DMS153 (cell line): ENCODE measurements around the gene ERBB2.

Source experiments
- DNase-seq: peaks from one replicate; lab custom pipeline; 2025; lab: John Stamatoyannopoulos, UW

The ERBB2 gene

DNA sequence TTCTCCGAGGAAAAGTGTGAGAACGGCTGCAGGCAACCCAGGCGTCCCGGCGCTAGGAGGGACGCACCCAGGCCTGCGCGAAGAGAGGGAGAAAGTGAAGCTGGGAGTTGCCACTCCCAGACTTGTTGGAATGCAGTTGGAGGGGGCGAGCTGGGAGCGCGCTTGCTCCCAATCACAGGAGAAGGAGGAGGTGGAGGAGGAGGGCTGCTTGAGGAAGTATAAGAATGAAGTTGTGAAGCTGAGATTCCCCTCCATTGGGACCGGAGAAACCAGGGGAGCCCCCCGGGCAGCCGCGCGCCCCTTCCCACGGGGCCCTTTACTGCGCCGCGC is at the start of gene ERBB2:
ERBB2 (plus strand) TSS at position 247 of the 330 bp plus-strand sequence. CDS start 175 bp downstream, outside the sequence.
- no peak for DNase-seq

DNA sequence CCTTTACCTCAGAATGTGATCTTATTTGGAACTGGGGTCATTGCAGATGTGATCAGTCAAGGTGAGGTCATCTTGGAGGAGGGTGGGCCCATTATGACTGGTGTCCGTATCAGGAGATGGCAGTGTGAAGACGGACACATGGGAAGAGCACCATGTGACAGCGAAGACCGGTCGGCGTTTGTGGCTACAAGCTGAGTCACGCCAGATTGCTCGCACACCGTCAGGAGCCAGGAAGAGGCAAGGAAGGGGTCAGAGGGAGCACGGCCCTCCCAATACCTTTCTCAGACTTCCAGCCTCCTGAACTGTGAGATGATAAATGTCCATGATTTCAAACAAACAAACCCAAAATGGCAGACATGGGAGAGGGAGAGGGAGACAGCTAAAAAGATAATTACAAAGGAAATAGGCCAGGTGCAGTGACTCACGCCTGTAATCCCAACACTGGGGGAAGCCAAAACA is 49.7 kb upstream of the ERBB2 start:
- no peak for DNase-seq

DNA sequence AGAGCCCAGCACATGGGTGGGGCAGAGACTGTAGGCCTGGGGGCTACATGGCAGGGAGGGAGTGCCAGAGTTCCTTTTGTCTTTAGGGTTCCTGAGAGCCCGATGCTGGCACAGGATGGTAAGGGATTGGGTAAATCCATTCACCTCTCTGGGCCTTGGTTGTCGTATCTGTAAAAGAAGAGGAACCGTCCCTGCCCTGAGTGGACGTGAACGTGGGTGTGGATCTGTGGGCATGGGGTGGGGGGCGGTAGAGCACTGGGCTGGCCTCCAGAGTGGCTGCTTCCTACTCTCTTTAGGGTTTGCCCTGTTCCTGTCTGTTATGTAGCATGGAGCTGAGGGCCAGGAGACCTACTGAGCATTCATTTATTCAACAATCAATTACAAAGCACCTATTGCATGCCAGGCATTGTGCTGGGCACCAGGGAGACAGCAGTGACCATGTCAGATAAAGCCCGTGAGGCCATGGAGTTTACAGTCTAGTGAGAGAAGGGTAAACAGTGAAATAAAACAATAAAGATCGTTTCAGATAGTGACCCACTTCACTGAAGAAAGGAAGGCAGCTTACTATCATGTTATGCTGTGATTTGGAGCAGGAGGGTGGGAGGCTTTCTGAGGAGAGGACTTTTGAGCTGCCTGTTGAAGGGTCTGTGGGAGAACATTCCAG is 47.8 kb upstream of the ERBB2 start:
- no peak for DNase-seq

DNA sequence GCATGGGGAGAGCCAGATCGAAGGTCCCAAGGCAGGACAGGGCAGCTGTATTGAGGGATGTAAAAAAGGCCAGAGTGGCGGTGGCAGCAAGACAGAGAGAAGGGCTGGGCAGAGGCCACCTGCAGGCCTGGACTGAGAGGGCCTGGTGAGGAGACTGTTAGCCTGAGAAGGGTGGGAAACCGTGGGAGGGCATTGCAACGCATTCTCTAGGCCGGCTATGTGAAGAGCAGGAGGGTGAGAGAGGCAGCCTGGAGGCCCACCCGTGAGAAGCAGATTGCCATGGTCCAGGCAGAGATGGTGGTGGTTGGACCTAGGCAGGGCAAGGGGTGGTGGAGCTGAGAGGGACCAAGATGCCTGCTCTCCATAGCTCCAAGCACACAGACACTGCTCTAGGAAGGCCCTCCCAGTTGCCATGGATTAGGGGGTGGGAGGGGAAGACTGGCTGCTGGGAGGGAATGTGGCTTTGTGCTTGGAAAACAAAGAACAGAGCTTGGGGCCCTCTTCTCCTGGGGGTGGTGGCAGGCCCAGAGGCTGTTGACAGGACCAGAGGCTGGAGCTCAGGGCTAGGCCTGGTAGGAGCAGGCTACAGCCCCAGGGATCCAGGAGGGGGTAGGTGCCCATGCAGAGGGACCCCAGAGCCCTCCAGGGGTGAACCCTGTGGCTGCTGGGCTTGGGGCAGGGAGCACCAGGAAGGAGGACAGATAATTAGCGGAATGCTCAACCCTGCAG is 47.1 kb upstream of the ERBB2 start:
- DNase-seq = no peak

DNA sequence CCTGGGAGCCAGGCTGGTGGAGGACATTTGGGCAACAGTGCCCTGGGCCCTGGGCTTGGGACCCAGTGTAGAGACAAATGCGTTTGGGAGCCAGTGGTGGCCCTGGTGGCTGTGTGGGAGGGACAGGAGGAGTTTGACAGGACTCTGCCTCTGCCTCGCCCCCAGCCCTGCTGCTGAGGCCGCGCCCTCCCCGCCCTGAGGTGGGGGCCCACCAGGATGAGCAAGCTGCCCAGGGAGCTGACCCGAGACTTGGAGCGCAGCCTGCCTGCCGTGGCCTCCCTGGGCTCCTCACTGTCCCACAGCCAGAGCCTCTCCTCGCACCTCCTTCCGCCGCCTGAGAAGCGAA is 46.6 kb upstream of the ERBB2 start:
- DNase-seq = no peak

DNA sequence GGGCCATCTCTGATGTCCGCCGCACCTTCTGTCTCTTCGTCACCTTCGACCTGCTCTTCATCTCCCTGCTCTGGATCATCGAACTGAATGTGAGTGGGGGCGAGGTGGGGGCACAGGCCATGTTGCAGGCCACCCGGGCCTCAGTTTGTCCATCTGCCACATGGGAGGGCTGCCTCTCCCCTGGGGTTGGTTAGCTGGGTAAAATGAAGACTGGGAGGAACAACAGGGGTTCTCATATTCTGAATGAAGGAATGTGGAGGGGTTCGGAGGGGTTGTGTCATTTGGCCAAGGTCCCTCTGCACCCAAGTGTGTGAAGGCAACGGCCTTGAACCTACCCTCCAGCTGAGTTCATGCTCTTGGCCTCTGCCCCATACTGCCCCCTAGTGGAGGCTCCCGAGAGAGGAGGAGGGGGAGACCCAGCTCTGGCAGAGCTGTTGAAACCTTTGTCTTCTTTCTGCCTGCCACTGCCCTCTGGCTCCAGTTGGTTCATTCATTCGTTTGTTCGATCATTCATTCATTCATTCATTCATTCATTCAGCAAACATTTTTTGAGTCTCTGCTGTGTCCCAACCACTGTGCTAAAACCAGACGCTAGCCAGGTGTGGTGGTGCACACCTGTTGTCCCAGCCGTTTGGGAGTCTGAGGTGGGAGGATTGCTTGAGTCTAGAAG is 46.1 kb upstream of the ERBB2 start:
- peak; percentile 16 for DNase-seq

DNA sequence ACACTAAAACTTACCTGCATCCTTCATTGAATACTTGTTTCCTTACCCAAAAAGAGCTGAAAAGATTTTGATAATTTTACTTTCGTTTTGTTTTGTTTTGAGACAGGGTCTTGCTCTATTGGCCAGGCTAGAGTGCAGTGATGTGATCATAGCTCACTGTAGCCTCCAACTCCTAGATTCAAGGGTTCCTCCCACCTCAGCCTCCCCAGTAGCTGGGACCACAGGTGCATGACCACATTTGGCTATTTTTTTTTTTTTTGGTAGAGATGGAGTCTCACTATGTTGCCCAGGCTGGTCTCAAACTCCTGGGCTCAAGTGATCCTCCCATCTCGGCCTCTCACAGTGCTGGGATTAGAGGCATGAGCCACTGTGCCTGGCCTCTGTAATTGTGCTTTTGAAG is 44.8 kb upstream of the ERBB2 start:
- no peak for DNase-seq

DNA sequence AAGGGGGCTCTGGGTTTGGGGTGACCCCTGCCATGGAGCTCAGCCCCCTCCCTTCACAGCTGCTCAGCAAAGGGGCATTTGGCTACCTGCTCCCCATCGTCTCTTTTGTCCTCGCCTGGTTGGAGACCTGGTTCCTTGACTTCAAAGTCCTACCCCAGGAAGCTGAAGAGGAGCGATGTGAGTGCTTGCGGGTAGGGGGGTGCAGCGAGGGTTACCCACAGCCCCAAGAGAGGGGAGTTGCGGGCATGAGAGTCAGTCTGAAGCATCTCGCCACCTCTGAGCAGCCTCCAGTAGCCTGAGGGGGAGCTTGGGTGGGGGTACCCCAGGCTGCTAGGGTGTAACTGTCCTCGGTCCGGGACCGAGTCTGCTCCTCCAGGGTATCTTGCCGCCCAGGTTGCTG is 41.5 kb upstream of the ERBB2 start:
- DNase-seq = no peak

DNA sequence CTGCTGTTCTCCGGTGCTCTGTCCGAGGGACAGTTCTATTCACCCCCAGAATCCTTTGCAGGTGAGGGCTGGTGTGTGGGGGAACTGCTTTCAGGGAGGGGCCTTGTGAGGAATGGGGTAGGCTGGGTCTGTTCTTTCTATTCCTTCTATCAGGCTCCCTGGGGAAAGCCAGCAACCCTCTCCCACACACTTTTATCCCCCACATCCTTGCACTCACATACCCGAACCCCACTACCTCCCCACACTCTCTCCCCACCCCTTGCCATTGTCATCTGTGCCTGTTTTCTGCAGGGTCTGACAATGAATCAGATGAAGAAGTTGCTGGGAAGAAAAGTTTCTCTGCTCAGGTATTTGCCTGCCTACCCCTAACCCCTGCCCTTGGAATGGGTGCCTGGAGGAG is 41.1 kb upstream of the ERBB2 start:
- no peak for DNase-seq

DNA sequence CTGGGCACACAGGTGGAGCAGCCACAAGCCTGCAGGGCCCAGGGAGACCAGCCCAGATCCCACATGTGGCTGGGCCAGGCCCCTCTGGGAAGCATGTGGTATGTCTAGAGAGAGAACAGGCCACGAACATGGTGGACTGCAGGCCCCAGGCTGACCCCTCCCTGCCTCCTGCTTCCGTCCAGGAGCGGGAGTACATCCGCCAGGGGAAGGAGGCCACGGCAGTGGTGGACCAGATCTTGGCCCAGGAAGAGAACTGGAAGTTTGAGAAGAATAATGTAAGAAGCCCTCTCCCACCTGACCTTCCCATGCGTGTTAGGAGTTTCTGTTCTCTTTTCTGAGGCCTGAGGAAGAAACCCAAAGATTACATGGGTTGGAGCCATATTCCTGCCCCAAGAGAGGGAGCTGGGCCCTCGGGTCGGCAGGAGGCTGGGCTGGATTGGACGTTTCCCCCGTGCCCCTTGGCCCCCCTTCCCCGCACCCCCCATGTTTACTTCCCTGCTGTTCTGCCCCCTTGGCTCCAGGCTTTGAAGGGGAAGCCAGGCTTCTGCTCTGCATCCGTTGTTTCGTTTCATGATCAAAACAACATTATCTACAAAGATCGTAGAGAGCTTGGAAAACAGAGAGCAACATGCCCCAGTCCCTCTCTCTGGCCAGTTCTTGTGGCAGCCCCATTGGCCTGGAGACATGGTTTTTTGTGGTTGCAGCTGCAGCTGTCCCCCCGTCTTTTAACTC is 40.4 kb upstream of the ERBB2 start:
- no peak for DNase-seq

DNA sequence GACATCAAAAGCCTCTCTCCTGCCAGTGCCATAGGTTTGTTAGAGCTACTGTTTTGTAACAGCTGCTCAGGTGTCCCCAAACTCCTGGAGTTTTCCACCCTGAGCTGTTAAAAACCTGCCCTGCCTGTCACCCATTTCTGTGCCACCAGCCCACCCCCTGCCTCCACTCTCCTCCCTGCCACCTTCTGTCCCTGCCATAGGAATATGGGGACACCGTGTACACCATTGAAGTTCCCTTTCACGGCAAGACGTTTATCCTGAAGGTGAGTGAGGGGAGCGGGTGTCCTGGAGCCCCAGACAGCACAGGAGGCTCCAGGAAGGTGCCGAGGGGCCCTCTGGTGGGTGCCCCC is 39.9 kb upstream of the ERBB2 start:
- DNase-seq = no peak

DNA sequence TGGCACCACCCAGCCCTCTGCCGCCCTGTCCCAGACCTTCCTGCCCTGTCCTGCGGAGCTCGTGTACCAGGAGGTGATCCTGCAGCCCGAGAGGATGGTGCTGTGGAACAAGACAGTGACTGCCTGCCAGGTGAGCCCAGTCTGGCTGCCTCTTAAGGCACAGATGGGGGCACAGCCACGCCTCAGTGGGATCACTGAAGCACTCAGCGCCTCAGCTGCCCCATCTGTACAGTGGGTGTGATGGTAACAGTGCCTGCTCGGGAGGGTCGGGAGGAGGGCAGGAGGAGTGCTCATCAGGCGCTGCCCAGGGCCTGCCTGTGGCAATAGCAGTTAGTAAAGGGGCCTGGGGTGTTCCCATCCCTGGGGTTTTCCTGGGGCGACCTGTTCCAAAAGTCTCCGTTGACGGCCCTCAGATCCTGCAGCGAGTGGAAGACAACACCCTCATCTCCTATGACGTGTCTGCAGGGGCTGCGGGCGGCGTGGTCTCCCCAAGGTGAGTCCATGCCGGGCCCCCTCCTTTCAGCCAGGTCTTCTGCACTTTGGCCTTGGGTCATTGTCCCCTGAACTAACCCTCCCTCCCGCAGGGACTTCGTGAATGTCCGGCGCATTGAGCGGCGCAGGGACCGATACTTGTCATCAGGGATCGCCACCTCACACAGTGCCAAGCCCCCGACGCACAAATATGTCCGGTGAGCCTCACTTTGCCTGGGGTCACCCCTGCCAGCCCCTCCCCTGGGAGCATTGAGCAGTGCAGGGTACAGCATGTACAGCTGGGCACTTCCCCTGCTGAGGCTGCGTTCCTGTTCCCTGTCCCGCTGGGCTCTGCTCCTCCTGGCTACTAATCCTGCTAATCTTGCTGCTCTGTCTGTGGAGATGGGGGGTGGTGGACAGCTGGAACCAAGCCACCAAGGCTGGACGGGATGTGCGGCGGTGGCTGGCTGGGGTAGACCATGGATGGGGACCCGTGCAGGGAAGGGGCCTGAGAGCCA is 39.2 kb upstream of the ERBB2 start:
- DNase-seq = no peak

DNA sequence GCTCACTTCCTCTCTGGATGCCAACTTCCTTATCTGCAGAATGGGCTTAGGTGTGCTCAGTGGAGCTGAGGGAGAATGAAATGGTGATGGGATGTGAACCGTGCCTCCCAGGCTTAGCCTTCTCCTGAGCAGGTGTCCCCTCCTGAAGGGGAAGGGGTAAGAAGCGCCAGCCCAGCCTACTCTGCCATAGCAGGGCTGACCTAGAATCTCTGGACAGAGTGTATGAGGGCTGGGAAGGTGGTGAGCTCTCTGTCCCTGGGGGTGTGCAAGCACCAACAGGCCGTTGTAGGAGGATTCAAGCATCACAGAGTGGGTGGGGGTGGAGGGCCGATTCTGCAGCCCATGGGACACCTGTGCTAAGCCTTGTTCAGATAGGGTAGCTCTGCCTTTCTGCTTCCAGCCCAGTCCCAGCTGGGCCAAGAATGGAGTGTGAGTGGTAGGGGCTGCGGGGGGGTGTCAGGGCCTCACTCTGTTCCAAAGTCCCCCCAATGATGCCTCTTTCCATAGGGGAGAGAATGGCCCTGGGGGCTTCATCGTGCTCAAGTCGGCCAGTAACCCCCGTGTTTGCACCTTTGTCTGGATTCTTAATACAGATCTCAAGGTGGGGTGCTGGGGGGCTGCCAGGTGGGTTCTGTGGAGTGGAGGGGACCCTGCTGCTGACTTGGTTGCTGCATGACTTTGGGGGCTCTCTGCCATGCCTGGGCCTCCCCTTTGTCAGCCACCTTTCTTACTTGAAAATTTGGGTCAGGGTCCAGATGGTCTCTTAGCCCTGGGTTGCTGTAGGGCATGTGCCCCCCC is 37.9 kb upstream of the ERBB2 start:
- DNase-seq = no peak

DNA sequence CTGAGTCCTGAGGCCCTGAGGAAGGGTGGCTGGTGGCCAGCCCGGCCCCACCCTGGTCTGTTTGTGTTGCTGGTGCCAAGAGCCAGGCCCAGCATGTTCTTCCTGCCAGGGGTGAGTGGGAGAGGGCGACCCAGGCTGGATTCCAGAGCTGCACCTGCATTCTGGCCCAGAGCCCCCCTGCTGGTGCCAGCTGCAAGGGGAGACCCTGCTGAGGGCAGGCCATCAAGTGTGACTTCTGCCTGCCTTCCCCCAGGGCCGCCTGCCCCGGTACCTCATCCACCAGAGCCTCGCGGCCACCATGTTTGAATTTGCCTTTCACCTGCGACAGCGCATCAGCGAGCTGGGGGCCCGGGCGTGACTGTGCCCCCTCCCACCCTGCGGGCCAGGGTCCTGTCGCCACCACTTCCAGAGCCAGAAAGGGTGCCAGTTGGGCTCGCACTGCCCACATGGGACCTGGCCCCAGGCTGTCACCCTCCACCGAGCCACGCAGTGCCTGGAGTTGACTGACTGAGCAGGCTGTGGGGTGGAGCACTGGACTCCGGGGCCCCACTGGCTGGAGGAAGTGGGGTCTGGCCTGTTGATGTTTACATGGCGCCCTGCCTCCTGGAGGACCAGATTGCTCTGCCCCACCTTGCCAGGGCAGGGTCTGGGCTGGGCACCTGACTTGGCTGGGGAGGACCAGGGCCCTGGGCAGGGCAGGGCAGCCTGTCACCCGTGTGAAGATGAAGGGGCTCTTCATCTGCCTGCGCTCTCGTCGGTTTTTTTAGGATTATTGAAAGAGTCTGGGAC is 37.1 kb upstream of the ERBB2 start:
- no peak for DNase-seq

DNA sequence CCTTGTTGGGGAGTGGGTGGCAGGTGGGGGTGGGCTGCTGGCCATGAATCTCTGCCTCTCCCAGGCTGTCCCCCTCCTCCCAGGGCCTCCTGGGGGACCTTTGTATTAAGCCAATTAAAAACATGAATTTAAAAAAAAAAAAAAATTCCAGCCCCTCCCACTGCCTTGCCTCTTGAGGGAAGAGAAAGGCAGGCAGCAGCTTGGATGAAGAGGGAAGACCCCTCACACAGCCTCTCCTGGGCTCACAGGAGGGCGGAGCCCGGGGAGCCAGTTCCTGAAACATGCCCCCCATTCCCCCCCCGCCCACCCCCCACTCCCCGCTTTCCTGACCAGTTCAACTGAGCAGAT is 36.5 kb upstream of the ERBB2 start:
- DNase-seq = no peak

DNA sequence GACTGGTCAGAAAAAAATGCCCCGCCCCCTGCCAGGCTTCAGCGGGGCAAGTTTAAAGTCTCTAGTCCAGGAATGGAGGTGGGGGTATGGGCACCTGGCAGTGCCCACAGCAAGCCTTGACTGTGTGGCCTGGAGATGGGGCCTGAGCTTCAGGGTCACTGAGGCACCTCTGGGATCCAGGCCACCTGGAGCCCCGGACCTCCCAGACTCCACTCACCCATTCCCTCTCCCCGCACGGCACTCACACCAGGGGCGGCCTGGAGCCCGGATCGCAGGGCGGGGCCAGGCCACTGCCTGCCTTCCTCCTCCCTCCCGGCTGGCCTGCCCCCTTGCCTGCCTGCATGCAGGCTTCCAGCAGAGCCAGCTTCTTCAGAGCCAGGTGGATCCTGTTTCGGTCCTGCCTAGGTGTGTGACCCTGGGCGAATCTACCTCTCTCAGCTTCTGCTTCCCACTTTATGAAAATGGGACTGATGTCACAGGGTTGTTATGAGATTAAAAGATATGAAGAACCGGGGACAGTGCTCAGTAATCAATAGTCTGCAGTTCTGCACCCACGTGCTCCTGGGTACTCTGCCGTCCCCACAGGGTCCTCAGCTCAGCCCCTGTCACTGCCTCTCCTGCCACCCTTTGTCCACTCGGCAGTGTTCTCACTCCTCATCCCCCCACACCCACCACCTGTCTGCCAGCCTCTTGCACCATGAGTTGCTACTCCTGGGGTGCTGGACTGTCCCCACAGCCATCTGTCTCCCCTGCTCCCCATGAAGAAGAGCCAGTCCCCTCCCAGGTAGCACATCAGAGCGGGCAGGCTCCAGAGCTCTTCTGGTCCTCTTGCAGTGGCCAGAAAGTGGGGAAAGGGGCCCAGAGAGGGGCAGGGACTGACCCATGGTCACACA is 35.9 kb upstream of the ERBB2 start:
- DNase-seq = no peak

DNA sequence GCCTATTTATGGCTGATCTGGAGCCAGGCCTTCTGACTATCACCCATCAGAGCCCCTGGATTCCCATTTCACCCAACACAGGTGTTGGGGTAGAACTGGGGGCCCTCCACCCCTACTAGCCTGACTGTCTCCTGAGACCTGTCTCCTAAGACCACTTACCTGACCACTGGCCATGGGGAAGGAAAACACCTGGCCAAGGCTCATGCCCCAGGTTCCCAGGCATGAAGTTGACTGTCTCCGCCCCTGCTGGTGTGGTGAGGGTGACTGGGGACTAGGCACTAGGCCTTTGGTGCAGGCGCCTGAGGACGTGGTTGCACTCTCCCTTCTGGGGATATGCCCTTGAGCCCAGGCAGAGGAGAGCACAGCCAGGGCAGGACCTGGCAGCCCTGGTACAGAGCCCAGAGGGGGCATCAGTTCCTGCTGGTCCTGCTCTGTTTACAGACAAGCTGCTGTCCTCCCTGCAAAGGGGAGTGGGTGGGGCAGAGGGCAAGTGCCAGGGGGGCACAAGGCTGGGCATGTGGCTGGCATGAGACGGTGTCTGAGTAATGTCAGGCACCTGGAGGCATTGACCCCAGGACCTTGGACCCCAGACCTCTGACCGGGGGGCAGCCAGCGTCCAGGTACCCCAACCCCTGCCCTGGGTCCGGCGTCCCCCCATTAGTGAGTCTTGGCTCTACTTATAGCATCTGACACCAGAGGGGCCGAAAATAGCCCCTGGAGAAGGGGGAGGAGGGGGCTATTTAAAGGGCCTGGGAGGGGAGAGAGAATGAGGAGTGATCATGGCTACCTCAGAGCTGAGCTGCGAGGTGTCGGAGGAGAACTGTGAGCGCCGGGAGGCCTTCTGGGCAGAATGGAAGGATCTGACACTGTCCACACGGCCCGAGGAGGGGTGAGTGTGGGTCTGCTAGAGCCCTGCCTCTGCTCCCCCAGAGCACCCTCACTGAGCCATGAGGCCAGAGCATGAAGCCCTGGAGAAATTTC is 35.0 kb upstream of the ERBB2 start, which contains the start of gene TCAP:
TCAP (plus strand) TSS at position 769 of the 981 bp plus-strand sequence; CDS start at position 780, 11 bp downstream.
- DNase-seq = no peak
